Activated CD4-positive, alpha-beta T cell treated with anti-CD3 and anti-CD28 coated beads, Interleukin-2, amount 10 ng/mL, durations not matched to agents 24 days and 14 days (primary cell): ENCODE data around the gene ARHGAP25. TPM values are rescaled to one million over a fixed set of nuclear protein-coding genes. Genes with fewer than 3 reads are reported as not detected.

ENCODE experiments used
- DNase-seq: peaks from one replicate; pipeline ENCODE4 v3.0.0; 2022
- H3K27ac Mint-ChIP-seq: one replicate; pipeline ENCODE4 v1.8.0; 2022; ENCODE audit warnings: mild to moderate bottlenecking, mixed read lengths
- H3K27me3 Mint-ChIP-seq: one replicate; pipeline ENCODE4 v1.8.0; 2022; ENCODE audit warnings: mixed read lengths
- H3K36me3 Mint-ChIP-seq: one replicate; pipeline ENCODE4 v1.8.0; 2022; ENCODE audit warnings: low read depth, mild to moderate bottlenecking, mixed read lengths
- H3K4me1 Mint-ChIP-seq: one replicate; pipeline ENCODE4 v1.8.0; 2021; ENCODE audit warnings: mixed read lengths
- H3K4me3 Mint-ChIP-seq: one replicate; pipeline ENCODE4 v1.8.0; 2022; ENCODE audit warnings: mild to moderate bottlenecking, moderate library complexity, mixed read lengths
- H3K9me3 Mint-ChIP-seq: one replicate; pipeline ENCODE4 v1.8.0; 2021; ENCODE audit warnings: mixed read lengths
- intact Hi-C: fragments of 100-400 bp; cut with micrococcal nuclease; formaldehyde crosslinking; loops from one replicate; pipeline ENCODE4 v1.15.1; 2023
- total RNA-seq: library from RNA; stranded (reverse); gene quantifications from 2 replicates; pipeline ENCODE4 v1.2.3, GENCODE V29; 2022

ARHGAP25 gene
- total RNA-seq, 1 donor from 2014 or later, result 37.8 TPM

GRCh38 chr2:68809324-68810240 lies 75.0 kb downstream of the ARHGAP25 start:
- Mint-ChIP-seq H3K4me3 (no peak overlapping the region), H3K4me1 (peaks cover 27% of the 10 kb centered on the region), H3K36me3 (peaks cover 72% of the 10 kb centered on the region), H3K9me3 (no peaks in the 10 kb centered on the region), H3K27ac (peak overlapping the region; percentile 68), H3K27me3 (no peaks in the 10 kb centered on the region)
- intact Hi-C loops, result no loop called here
- DNase-seq, result no peak

DNA sequence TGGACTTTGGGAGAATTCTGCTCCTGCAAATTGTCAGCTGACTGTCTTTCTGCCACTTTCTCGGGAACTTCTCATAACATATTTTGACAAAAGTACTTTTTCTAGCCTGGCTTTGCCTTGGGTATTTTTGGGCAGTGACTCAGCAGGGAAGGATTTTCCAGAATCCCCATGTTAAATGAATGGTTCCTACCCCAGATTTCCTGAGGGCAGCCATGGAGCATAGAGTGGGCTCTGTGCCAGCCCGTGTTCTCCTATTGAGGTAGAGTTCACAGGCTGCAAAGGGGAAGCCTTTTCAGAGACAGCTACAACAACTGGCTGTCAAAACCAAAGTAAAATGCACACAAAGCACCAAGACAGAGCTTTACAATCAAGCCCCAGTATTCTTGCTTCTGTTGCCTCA lies 76.8 kb downstream of the ARHGAP25 start:
- Mint-ChIP-seq H3K36me3 (peaks cover 74% of the 10 kb centered on the region), H3K4me1 (peaks cover 25% of the 10 kb centered on the region), H3K27ac (peak overlapping the region; percentile 57), H3K9me3 (no peaks in the 10 kb centered on the region), H3K4me3 (no peak overlapping the region), H3K27me3 (no peaks in the 10 kb centered on the region)
- DNase-seq, result no peak
- intact Hi-C loops, result no loop called here

DNA sequence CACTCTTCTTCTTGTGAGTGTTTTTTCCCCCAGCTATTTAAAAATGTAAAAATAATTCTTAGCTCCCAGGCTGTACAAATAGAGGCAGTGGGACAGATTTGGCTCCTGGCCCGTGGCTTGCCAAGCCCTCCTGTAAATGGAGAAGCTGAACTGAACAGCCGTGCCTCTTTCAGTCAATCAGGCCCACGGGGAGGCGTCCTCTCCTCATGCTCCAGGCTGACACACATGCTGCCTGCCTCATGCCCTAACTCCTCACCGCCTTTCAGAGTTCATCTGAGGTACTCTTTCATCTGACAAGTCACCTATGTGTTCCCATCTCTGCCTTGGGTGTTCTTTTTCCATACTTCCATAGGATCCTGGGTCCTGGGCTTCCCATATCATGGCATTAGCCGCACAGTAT lies 77.6 kb downstream of the ARHGAP25 start:
- Mint-ChIP-seq H3K27me3 (no peaks in the 10 kb centered on the region), H3K9me3 (no peaks in the 10 kb centered on the region)

GRCh38 chr2:68813596-68813995 lies 79.0 kb downstream of the ARHGAP25 start:
- Mint-ChIP-seq H3K36me3 (peaks cover 65% of the 10 kb centered on the region), H3K9me3 (no peaks in the 10 kb centered on the region), H3K27me3 (no peaks in the 10 kb centered on the region), H3K4me3 (no peak overlapping the region), H3K27ac (no peak overlapping the region), H3K4me1 (peaks cover 9% of the 10 kb centered on the region)
- no peak for DNase-seq
- intact Hi-C loops, result no loop called here

More for the DNA sequence above, 77.6 kb downstream of the ARHGAP25 start:
- intact Hi-C loops, result no loop called here
- Mint-ChIP-seq H3K4me3 (no peak overlapping the region), H3K4me1 (peaks cover 22% of the 10 kb centered on the region), H3K36me3 (peaks cover 69% of the 10 kb centered on the region), H3K27ac (peak overlapping the region; percentile 5)
- DNase-seq, result no peak

- H3K27me3 Mint-ChIP-seq, result no peaks in the 10 kb centered on the region
- intact Hi-C loops, result no loop called here
- H3K4me1 Mint-ChIP-seq, result peaks cover 2% of the 10 kb centered on the region
- H3K36me3 Mint-ChIP-seq, result peaks cover 63% of the 10 kb centered on the region
- H3K4me3 Mint-ChIP-seq, result no peak overlapping the region
- H3K27ac Mint-ChIP-seq, result no peak overlapping the region
- H3K9me3 Mint-ChIP-seq, result no peaks in the 10 kb centered on the region
- DNase-seq, result no peak
Measured at GRCh38 chr2:68817306-68817705, 82.7 kb downstream of the ARHGAP25 start.

- Mint-ChIP-seq H3K27ac (no peak overlapping the region), H3K27me3 (no peaks in the 10 kb centered on the region), H3K9me3 (no peaks in the 10 kb centered on the region), H3K4me1 (peaks cover 2% of the 10 kb centered on the region), H3K36me3 (peaks cover 69% of the 10 kb centered on the region), H3K4me3 (no peak overlapping the region)
- intact Hi-C loops, result no loop called here
- DNase-seq, result no peak
Measured at GRCh38 chr2:68819556-68819955, 84.9 kb downstream of the ARHGAP25 start.

GRCh38 chr2:68822207-68822872 lies 87.7 kb downstream of the ARHGAP25 start:
- intact Hi-C loops, result no loop called here
- Mint-ChIP-seq H3K4me1 (peaks cover 4% of the 10 kb centered on the region), H3K4me3 (no peak overlapping the region), H3K27ac (no peak overlapping the region), H3K36me3 (peaks cover 71% of the 10 kb centered on the region), H3K27me3 (no peaks in the 10 kb centered on the region), H3K9me3 (no peaks in the 10 kb centered on the region)
- DNase-seq, result no peak

DNA sequence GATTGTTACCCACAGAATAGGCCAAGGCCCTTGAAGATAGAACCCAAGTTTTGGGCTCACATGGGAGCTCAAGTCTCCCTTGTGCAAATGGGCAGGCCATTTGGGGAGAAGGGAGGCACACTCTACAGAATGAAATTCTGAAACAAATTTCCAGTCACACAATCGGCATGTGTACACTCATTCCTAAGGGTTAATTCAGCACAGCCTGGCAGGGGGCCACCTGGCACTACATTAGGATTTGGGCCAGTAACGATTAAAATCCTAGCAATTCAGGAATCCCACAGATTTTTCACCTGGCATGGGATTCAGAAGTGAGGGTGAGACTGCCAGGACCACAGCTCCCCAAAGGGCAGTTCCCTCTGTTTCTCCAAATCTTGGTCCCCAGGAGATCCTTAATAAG lies 90.2 kb downstream of the ARHGAP25 start:
- Mint-ChIP-seq H3K27ac (peak overlapping the region; percentile 12), H3K27me3 (no peaks in the 10 kb centered on the region), H3K36me3 (peaks cover 66% of the 10 kb centered on the region), H3K4me1 (peaks cover 23% of the 10 kb centered on the region), H3K4me3 (no peak overlapping the region), H3K9me3 (no peaks in the 10 kb centered on the region)
- DNase-seq, result no peak
- intact Hi-C loops, result no loop called here

DNA sequence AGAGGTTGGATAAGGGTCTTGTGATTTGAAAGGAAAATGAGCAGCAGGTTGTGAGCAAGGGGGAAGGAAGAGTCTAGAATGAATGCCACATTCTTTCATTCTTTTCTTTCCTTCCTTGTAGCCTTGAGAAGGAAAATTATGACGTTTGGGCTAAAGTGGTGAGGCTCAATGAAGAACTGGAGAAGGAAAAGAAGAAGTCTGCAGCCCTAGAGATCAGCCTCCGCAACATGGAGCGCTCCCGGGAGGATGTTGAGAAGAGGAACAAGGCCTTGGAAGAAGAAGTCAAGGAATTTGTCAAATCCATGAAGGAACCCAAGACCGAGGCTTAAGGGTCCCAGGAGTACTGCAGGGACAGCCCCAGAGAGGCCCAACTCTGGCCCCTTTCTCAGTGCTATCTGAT lies 91.3 kb downstream of the ARHGAP25 start:
- peaks cover 59% of the 10 kb centered on the region for H3K36me3 Mint-ChIP-seq
- no peak overlapping the region for H3K4me3 Mint-ChIP-seq
- intact Hi-C loops, result no loop called here
- no peaks in the 10 kb centered on the region for H3K9me3 Mint-ChIP-seq
- peaks cover 32% of the 10 kb centered on the region for H3K4me1 Mint-ChIP-seq
- no peak for DNase-seq
- H3K27ac Mint-ChIP-seq, result peak overlapping the region; percentile 12
- H3K27me3 Mint-ChIP-seq, result no peaks in the 10 kb centered on the region

DNA sequence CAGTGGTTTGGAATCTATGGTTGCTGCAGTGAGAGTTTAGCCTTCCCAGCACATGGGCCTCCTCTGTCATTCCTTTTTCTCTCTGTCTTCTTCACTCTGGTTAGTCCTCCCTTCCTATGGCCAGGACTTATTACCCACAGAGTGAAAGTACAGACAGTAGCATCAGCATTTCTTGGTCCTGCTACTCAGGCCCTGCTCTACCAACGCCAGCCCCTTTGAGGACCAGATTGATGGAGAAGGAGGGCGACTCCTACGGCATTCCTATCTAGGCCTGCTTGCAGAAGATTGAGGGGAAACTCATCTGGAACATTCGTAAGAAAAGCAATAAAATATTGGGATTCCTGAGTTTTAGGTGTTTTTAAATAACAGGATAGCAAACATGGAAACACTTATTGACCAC lies 93.1 kb downstream of the ARHGAP25 start:
- Mint-ChIP-seq H3K27me3 (no peaks in the 10 kb centered on the region), H3K4me3 (no peak overlapping the region), H3K4me1 (peaks cover 50% of the 10 kb centered on the region), H3K9me3 (no peaks in the 10 kb centered on the region), H3K36me3 (peaks cover 51% of the 10 kb centered on the region), H3K27ac (peak overlapping the region; percentile 56)
- DNase-seq, result no peak
- intact Hi-C loops, result no loop called here

DNA sequence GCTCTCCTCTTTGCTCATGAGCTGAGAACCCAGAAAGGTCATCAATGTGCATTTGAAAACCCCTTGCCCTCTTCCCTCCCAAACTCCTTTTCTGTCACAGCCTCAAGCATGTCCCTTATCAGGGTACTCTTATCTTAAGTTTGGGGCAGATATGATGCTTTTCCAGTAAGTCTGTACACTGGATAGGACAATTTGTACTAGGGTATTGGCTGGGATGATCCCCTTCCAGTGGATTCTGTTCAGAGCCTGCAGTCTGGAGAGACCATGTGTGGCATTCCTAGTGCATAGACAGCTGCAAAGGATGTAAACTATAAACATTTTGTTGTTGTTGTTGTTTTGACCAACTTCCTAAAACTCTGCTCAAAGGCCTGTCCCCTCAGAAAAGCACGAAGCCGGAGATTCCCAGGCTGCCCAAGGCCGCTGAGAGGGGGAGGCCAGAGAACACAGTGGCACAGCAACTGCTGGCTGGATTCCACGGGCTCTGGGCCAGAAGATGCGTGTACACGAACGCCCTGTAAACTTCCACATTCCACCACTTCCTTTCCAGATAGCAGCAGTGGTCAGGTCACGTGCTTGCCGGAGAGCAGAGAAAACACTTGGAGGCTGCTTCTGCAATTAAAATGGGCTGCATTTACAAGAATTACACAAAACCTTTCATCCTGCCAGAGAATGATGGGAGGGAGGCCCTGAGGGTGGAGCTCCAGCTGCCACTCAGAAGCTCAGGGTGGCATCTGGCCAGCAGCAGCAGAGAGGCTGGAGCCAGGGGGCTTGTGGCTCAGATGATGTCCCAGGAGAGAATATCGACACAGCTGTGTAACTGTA lies 94.5 kb downstream of the ARHGAP25 start:
- no peaks in the 10 kb centered on the region for H3K9me3 Mint-ChIP-seq
- peak overlapping the region; percentile 80 for H3K4me3 Mint-ChIP-seq
- H3K36me3 Mint-ChIP-seq, result peaks cover 39% of the 10 kb centered on the region
- intact Hi-C loops, result no loop called here
- H3K4me1 Mint-ChIP-seq, result peaks cover 56% of the 10 kb centered on the region
- peak; percentile 92 for DNase-seq
- peak overlapping the region; percentile 86 for H3K27ac Mint-ChIP-seq
- no peaks in the 10 kb centered on the region for H3K27me3 Mint-ChIP-seq

GRCh38 chr2:68829749-68830148 lies 95.1 kb downstream of the ARHGAP25 start:
- no peaks in the 10 kb centered on the region for H3K9me3 Mint-ChIP-seq
- DNase-seq, result peak; percentile 72
- H3K4me1 Mint-ChIP-seq, result peaks cover 56% of the 10 kb centered on the region
- H3K4me3 Mint-ChIP-seq, result peak overlapping the region; percentile 80
- intact Hi-C loops, result loop anchor here (2.0 to 5.0 kb wide), 2 partner anchors 85 to 177 kb away; no protein-coding TSS in a partner anchor
- H3K27ac Mint-ChIP-seq, result peak overlapping the region; percentile 86
- peaks cover 33% of the 10 kb centered on the region for H3K36me3 Mint-ChIP-seq
- H3K27me3 Mint-ChIP-seq, result no peaks in the 10 kb centered on the region

DNA sequence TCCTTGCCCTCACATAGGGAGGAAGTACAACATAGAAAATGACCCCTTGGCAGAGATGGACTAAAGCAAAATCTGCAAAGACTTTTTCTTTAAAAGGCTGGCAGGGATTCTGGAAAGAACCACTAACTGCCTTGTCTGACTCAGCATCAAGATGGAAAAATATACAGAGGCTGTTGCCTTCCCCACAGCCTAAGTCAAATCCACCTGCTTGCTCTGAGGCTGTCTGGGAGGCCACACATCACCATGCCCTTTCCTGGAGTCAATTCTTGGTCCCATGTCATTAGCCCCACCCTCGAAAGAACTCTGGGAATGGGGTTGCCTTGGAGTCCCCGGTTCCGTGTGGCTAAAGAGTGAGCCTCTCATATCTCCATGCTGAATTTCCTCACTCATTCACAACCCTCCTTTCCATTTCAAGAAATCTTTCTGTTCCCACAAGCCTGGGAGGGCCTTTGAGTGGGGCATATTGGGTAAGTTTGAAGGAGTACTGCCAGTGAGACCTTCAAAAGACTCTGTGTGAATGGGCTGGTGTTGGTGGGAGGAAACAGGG lies 97.1 kb downstream of the ARHGAP25 start:
- DNase-seq, result no peak
- no peaks in the 10 kb centered on the region for H3K27me3 Mint-ChIP-seq
- no peaks in the 10 kb centered on the region for H3K9me3 Mint-ChIP-seq
- peak overlapping the region; percentile 85 for H3K27ac Mint-ChIP-seq
- intact Hi-C loops, result loop anchor here (2.0 to 5.0 kb wide), 5 partner anchors 35 to 365 kb away; partner anchors contain the start of genes APLF and FBXO48
- peak overlapping the region; percentile 57 for H3K4me3 Mint-ChIP-seq
- peaks cover 15% of the 10 kb centered on the region for H3K36me3 Mint-ChIP-seq
- peaks cover 67% of the 10 kb centered on the region for H3K4me1 Mint-ChIP-seq
